Measurements from ENCODE around the gene RAP1GAP2.
"Not testable (repeated sequence)": the region's sequence is repeated elsewhere in the genome, so short reads cannot be mapped to it uniquely, and the experiment has no call there.

The RAP1GAP2 gene

DNA sequence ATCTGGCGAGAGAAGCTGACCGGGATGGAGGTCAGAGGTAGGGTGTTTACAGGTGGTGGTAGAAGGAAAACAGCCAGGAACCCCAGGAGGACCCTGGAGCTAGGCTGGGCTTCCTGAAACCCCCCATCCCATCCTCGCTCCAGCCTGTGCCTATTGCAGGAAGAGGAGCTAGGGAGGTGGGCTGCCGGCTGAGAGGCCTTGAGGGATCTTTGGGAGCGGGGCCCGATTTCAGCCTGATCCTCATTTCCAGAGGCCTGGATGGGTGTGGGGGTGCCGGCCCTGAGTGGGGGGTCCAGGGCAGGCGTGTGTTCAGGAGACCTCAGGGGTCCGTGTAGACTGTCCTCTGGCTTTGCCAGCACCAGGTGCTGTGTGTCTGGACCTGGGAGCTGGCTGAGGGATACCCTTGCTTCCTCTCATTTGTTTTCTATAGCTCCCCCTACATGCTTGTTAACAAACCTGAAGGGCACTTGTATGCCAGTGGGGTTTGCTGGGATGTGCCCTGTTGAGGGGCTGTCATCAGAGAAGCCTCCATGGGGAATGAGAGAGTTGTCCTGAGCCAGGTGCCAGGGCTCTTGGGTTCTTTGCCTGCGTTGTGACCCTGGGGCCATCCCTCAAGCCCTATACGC lies 18.9 kb upstream of the RAP1GAP2 start:
- TF ChIP-seq, protein P1, sequence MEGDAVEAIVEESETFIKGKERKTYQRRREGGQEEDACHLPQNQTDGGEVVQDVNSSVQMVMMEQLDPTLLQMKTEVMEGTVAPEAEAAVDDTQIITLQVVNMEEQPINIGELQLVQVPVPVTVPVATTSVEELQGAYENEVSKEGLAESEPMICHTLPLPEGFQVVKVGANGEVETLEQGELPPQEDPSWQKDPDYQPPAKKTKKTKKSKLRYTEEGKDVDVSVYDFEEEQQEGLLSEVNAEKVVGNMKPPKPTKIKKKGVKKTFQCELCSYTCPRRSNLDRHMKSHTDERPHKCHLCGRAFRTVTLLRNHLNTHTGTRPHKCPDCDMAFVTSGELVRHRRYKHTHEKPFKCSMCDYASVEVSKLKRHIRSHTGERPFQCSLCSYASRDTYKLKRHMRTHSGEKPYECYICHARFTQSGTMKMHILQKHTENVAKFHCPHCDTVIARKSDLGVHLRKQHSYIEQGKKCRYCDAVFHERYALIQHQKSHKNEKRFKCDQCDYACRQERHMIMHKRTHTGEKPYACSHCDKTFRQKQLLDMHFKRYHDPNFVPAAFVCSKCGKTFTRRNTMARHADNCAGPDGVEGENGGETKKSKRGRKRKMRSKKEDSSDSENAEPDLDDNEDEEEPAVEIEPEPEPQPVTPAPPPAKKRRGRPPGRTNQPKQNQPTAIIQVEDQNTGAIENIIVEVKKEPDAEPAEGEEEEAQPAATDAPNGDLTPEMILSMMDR (IDR thresholded peaks at IDR 0.05; ENCODE audit: low read depth, low read length, missing control alignments) = no peak
- in situ Hi-C loops (cut with HindIII; ENCODE audit: low pct_ligation_motif_present, low sequenced_read_pairs) = no loop called here
- Histone ChIP-seq H3K27me3 (replicated peaks) (peaks cover 25% of the 10 kb centered on the region), H3K4me3 (ENCODE audit: low read depth, low read length) (no peak overlapping the region), H3K27ac (no peak overlapping the region), H3K36me3 (replicated peaks) (no peaks in the 10 kb centered on the region)
- no peak for DNase-seq

DNA sequence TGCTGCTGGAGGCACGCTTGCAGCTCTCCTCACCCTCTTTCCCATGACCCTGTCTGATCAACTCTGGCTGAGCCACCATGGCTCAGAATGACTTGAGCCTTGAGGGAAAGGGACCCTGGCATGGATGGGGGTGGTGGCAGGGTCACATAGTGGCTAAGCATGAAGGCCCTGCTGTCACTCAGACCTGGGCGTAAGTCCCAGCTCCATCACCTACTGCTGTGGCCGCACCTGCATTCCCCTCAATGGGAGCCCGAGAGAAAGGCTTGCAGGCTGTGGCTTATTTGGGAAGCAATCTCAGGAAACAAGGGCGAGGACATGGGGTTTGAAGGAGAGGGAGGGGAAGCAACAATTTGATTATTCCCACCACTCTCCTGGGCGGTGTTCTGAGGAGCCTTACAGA lies 17.7 kb upstream of the RAP1GAP2 start:
- in situ Hi-C loops (cut with HindIII; ENCODE audit: low pct_ligation_motif_present, low sequenced_read_pairs) = no loop called here
- DNase-seq = no peak
- H3K27me3 ChIP-seq (replicated peaks) = peaks cover 25% of the 10 kb centered on the region

DNA sequence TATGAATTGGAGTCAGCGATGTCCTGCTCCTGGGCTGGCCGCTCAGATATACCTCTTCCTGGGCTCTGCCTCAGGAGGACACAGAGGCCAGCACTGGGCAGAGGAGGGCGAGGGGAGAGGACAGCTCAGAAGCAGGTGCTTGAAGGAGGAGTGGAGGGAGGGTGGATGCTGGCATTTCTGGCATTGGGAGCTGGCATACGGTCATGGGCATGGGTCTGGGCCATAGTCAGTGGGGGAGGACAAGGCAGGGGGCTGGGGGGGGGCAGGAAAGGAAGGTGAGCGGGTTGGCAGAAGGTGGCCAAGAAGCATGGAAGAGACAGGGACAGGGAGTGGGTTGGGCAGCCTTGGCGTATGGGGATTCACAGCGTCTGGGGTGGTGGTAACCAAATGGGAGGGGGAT lies 16.7 kb upstream of the RAP1GAP2 start:
- peaks cover 25% of the 10 kb centered on the region for H3K27me3 ChIP-seq (replicated peaks)
- no peaks in the 10 kb centered on the region for H3K36me3 ChIP-seq (replicated peaks)
- TF ChIP-seq, protein P1 (IDR thresholded peaks at IDR 0.05; ENCODE audit: low read depth, low read length, missing control alignments) = no peak
- H3K4me3 ChIP-seq (ENCODE audit: low read depth, low read length) = no peak overlapping the region
- in situ Hi-C loops (cut with HindIII; ENCODE audit: low pct_ligation_motif_present, low sequenced_read_pairs) = no loop called here
- no peak overlapping the region for H3K27ac ChIP-seq
- no peak for DNase-seq

More for the DNA sequence above, 17.7 kb upstream of the RAP1GAP2 start:
- H3K4me3 ChIP-seq (ENCODE audit: low read depth, low read length) = no peak overlapping the region
- H3K36me3 ChIP-seq (replicated peaks) = no peaks in the 10 kb centered on the region
- TF ChIP-seq, protein P1 (IDR thresholded peaks at IDR 0.05; ENCODE audit: low read depth, low read length, missing control alignments) = no peak
- H3K27ac ChIP-seq = no peak overlapping the region

DNA sequence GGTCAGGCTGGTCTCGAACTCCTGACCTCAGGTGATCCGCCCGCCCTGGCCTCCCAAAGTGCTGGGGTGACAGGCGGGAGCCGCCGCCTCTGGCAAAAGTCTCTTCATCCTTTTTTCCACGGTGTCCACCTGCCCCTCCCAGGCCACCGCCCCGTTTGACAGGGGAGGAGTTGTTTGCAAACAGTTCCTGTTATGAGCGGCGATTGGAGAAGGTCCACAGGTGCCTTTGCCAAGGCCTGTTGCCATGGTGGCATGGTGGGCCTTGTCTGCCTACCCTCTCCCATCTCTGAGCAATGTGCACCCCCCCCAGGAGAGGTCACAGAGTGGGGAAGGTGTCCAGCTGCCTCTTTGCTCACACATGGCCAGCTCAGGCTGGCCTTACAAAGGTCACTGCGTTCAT lies 16.0 kb upstream of the RAP1GAP2 start:
- DNase-seq = no peak
- TF ChIP-seq, protein P1 (IDR thresholded peaks at IDR 0.05; ENCODE audit: low read depth, low read length, missing control alignments) = no peak
- Histone ChIP-seq H3K4me3 (ENCODE audit: low read depth, low read length) (no peak overlapping the region), H3K27ac (no peak overlapping the region), H3K36me3 (replicated peaks) (no peaks in the 10 kb centered on the region), H3K27me3 (replicated peaks) (peaks cover 25% of the 10 kb centered on the region)
- in situ Hi-C loops (cut with HindIII; ENCODE audit: low pct_ligation_motif_present, low sequenced_read_pairs) = no loop called here

DNA sequence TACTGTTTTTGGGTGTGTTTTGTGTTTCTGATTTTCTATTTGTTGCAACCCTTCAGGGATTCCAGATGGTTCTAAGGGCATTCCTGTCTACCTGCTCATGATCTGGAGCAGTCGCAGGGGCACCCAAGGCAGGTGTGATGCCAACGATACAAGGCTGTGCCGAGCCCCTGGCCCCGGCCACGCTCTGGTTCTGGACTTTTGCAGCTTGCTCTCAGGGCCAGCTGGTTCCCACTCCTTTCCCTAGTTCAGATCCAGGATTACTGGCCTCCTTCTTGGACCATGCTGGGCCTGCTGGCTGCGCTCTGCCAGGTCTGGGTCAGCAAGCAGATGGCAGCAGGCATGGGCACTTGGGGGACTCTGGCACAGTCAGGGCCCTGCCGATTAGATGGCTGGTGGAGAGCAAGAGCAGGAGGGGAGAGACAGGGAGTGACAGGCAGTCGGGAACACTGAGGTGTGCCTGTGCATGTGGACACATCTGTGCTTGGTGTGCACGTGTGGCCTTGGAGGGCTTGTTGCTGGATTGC lies 15.2 kb upstream of the RAP1GAP2 start:
- H3K27ac ChIP-seq = no peak overlapping the region
- in situ Hi-C loops (cut with HindIII; ENCODE audit: low pct_ligation_motif_present, low sequenced_read_pairs) = no loop called here
- H3K36me3 ChIP-seq (replicated peaks) = no peaks in the 10 kb centered on the region
- DNase-seq = no peak
- TF ChIP-seq, protein P1 (IDR thresholded peaks at IDR 0.05; ENCODE audit: low read depth, low read length, missing control alignments) = no peak
- no peak overlapping the region for H3K4me3 ChIP-seq (ENCODE audit: low read depth, low read length)
- peaks cover 19% of the 10 kb centered on the region for H3K27me3 ChIP-seq (replicated peaks)

DNA sequence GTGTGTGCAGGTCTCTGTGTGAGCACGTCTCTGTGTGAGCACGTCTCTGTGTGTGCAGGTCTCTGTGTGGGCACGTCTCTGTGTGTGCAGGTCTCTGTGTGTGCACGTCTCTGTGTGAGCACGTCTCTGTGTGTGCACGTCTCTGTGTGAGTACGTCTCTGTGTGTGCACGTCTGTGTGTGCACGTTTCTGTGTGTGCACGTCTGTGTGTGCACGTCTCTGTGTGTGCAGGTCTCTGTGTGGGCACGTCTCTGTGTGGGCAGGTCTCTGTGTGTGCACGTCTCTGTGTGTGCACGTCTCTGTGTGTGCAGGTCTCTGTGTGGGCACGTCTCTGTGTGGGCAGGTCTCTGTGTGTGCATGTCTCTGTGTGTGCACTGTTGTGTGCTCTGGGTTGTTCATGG lies 14.6 kb upstream of the RAP1GAP2 start:
- DNase-seq; H3K36me3 ChIP-seq (replicated peaks); H3K4me3 ChIP-seq (ENCODE audit: low read depth, low read length); in situ Hi-C loops (cut with HindIII; ENCODE audit: low pct_ligation_motif_present, low sequenced_read_pairs); H3K27ac ChIP-seq: not testable (repeated sequence)
- H3K27me3 ChIP-seq (replicated peaks) = peaks cover 14% of the 10 kb centered on the region
